Tibial nerve (tissue), 4 donors: ENCODE measurements around the gene CDHR1. TPM values are rescaled to one million over a fixed set of nuclear protein-coding genes. Genes with fewer than 3 reads are reported as not detected.

ENCODE experiments used
- DNase-seq, 2 donors: peaks; one replicate each; pipeline ENCODE4 v3.0.0-alpha.2; 2019; ENCODE audit warnings: low spot score in 2 of 2
- H3K27ac ChIP-seq, 4 donors: fragments of 200-600 bp; sonication (generic) in 3 of 4; one replicate each; pipeline ENCODE4 v1.5.1; 2017 to 2019; ENCODE audit warnings: mild to moderate bottlenecking in 1 of 4
- H3K27me3 ChIP-seq, 2 donors: fragments of 200-600 bp; sonication (generic) in 1 of 2; one replicate each; pipeline versions ENCODE4 v1.5.1 to v1.6.0; 2017 to 2019
- H3K36me3 ChIP-seq, 3 donors: fragments of 200-600 bp; sonication (generic); one replicate each; pipeline ENCODE4 v1.5.1; 2018 to 2019
- H3K4me1 ChIP-seq, 4 donors: fragments of 200-600 bp; sonication (generic) in 3 of 4; one replicate each; pipeline ENCODE4 v1.5.1; 2017 to 2019
- H3K4me3 ChIP-seq, 4 donors: fragments of 200-600 bp; sonication (generic) in 3 of 4; one replicate each; pipeline ENCODE4 v1.5.1; 2017 to 2019; ENCODE audit warnings: mild to moderate bottlenecking in 1 of 4, moderate library complexity in 1 of 4
- H3K9me3 ChIP-seq, 4 donors: fragments of 200-600 bp; sonication (generic) in 3 of 4; one replicate each; pipeline ENCODE4 v1.5.1; 2017 to 2019
- EP300 ChIP-seq, 2 donors: sonication (generic); formaldehyde crosslinking; IDR thresholded peaks; one replicate each; pipeline ENCODE4 v1.6.1; 2017; ENCODE audit warnings: antibody characterized with exemption in 2 of 2, mild to moderate bottlenecking in 1 of 2
- POLR2A ChIP-seq, 2 donors: fragments of 450-650 bp; IDR thresholded peaks; one replicate each; pipeline ENCODE4 v1.6.1; 2017; ENCODE audit warnings: antibody characterized with exemption in 2 of 2, mild to moderate bottlenecking in 2 of 2, moderate library complexity in 2 of 2
- WGBS, 2 donors: methylation state at CpG; one replicate each; pipeline ENCODE4 v1.1.5; 2018; 5-methylcytosine and 5-hydroxymethylcytosine counted together
- total RNA-seq, 4 donors: library from RNA; depleted of rRNA; stranded (reverse); fragments of >200 nt; gene quantifications; one replicate each; pipeline ENCODE4 v1.1.0, GENCODE V29; 2016
- TF ChIP-seq, protein P1 (sequence below), 5 experiments: fragments of 200-600 bp in 3 of 5; fragments of 450-650 bp in 2 of 5; sonication (generic) in 3 of 5; IDR thresholded peaks; one replicate each; pipeline ENCODE4 v1.5.1; 2016 to 2019; ENCODE audit warnings: antibody characterized with exemption in 5 of 5, mild to moderate bottlenecking in 3 of 5, moderate library complexity in 2 of 5

Gene CDHR1
- total RNA-seq, 4 donors from 2014 or later, result 0.30 to 1.0 (median 0.44) TPM; not detected in 1

DNA sequence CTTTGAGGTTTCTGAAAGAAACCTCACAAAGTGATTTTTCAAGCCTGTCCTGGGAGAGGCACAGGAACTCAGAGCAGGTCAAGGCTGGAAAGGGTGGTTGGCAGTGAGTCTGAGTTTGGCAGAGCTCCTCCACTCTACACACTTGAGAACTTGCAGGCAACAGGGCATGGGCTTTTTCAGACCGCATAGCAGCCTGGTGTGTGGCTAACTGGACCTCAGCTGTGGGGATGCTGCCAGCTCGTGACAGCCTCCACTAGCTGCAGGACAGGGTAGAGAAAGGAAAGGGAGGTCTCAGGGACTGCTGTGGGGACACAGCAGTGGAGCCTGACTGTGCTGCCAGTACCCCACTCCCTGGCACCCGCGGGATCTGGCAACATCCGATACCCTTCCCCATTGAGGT lies 2.6 kb downstream of the CDHR1 start:
- Histone ChIP-seq H3K27ac (no peak overlapping the region), H3K4me3 (no peak overlapping the region), H3K27me3 (peaks cover 0 to 38% of the 10 kb centered on the region in 2 donors), H3K4me1 (peaks cover 0 to 19% (median 7%) of the 10 kb centered on the region in 4 donors), H3K36me3 (no peaks in the 10 kb centered on the region), H3K9me3 (no peaks in the 10 kb centered on the region)
- 44 to 65% methylated on average over 5 of the region's 5 CpGs for WGBS, 2 donors
- TF ChIP-seq POLR2A (IDR thresholded peaks at IDR 0.05), result no peak
- no peak for TF ChIP-seq EP300 (IDR thresholded peaks at IDR 0.05)
- TF ChIP-seq, protein P1, sequence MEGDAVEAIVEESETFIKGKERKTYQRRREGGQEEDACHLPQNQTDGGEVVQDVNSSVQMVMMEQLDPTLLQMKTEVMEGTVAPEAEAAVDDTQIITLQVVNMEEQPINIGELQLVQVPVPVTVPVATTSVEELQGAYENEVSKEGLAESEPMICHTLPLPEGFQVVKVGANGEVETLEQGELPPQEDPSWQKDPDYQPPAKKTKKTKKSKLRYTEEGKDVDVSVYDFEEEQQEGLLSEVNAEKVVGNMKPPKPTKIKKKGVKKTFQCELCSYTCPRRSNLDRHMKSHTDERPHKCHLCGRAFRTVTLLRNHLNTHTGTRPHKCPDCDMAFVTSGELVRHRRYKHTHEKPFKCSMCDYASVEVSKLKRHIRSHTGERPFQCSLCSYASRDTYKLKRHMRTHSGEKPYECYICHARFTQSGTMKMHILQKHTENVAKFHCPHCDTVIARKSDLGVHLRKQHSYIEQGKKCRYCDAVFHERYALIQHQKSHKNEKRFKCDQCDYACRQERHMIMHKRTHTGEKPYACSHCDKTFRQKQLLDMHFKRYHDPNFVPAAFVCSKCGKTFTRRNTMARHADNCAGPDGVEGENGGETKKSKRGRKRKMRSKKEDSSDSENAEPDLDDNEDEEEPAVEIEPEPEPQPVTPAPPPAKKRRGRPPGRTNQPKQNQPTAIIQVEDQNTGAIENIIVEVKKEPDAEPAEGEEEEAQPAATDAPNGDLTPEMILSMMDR (IDR thresholded peaks at IDR 0.05), result no peak
- no peak for DNase-seq

DNA sequence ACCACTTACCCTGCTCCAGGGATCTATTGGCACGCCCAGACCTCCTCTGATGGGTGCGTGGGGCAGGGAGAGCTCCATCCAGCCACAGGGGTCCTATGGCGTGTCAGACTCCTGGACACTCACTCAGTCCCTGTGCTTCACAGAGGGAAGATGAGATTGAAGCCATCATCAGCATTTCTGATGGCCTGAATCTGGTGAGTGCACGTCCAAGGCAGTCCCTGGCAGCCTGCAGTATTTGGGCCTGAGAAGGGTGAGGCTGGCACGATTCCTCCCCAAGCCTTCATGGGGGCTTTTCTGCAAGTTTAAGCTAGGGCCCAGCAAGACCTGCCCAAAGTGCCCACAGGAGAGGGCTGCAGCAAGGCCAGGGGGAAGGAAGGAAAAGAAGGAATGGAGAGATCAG lies 3.3 kb downstream of the CDHR1 start:
- TF ChIP-seq EP300 (IDR thresholded peaks at IDR 0.05) (no peak), POLR2A (IDR thresholded peaks at IDR 0.05) (no peak)
- TF ChIP-seq, protein P1 (IDR thresholded peaks at IDR 0.05), result no peak
- no peak for DNase-seq
- no peaks in the 10 kb centered on the region for H3K9me3 ChIP-seq
- H3K4me1 ChIP-seq, result peaks cover 0 to 19% (median 7%) of the 10 kb centered on the region in 4 donors
- peaks cover 0 to 38% of the 10 kb centered on the region in 2 donors for H3K27me3 ChIP-seq
- 75 to 88% methylated on average over 4 to 5 of the region's 5 CpGs for WGBS, 2 donors
- no peaks in the 10 kb centered on the region for H3K36me3 ChIP-seq
- no peak overlapping the region for H3K4me3 ChIP-seq
- no peak overlapping the region for H3K27ac ChIP-seq

DNA sequence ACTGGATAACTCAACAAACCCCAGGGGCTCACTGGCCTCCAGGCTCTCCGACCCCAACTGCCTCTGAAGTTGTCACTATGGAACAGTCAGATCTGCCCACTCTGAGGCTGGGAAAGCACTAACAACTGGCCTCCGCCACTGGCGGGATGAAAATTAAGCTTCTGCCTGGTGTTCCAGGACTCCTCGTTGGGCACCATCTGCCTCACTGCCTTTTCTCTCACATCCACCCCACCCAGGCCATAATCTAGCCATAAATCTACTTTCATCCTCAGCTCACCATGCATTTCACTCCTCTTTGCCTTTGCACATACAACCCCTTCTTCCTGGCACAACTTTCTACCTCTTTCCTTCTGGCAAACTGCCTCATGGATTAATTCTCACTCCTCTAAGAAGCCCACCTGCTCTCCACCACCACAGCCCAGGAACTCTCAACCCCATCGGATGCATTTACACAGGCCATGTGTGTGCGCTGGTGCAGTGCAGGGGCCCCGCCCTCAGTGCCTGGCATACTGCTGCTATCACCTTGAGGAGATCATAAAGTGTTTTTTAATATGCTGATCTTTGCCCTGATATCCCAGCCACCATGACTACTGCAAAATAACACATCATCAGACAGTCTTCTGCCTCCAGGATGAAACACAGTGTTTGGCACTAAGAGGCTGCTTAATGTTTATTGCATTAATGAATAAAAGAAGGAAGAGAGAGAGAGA lies 4.0 kb downstream of the CDHR1 start:
- peaks cover 0 to 19% (median 7%) of the 10 kb centered on the region in 4 donors for H3K4me1 ChIP-seq
- no peak overlapping the region for H3K4me3 ChIP-seq
- no peaks in the 10 kb centered on the region for H3K36me3 ChIP-seq
- 80 to 84% methylated on average over 7 of the region's 7 CpGs for WGBS, 2 donors
- TF ChIP-seq EP300 (IDR thresholded peaks at IDR 0.05) (no peak), POLR2A (IDR thresholded peaks at IDR 0.05) (no peak)
- TF ChIP-seq, protein P1 (IDR thresholded peaks at IDR 0.05), result no peak
- no peak for DNase-seq
- H3K27ac ChIP-seq, result no peak overlapping the region
- peaks cover 0 to 36% of the 10 kb centered on the region in 2 donors for H3K27me3 ChIP-seq
- H3K9me3 ChIP-seq, result no peaks in the 10 kb centered on the region

DNA sequence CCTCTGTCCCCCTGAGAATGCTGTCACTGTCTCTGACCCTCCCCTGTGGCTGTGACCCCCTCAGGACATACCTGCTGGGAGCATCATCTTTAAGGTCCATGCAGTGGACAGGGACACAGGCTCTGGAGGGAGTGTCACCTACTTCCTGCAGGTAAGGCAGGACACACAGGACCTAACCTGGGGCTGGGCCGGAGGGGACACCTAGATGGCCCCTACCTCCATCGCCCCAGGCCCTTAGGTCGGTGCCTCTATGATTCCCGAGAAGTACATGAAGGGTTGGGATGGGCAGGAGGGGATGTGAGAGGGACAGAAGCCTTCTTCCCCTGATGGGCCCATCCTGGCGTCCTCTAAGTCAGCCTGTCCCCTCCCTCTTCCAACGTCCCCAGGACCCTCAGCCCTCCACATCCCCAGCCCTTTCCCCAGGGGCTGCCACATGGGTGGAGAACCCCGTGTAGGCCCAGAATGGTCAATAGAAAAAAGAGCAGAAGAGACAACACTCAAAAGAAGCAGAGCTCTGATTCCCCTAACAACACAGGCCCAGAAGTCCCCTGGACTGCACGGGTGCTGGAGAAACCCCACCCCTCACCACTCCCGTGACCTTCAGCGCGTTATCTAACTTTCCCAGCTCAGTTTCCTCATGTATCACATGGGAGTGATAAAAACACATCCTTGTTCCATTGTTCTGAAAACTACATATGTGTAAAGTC lies 6.4 kb downstream of the CDHR1 start:
- Histone ChIP-seq H3K27me3 (peaks cover 0 to 14% of the 10 kb centered on the region in 2 donors), H3K9me3 (no peaks in the 10 kb centered on the region), H3K36me3 (no peaks in the 10 kb centered on the region), H3K4me1 (no peaks in the 10 kb centered on the region), H3K4me3 (no peak overlapping the region), H3K27ac (no peak overlapping the region)
- no peak for DNase-seq
- TF ChIP-seq POLR2A (IDR thresholded peaks at IDR 0.05), result no peak
- TF ChIP-seq EP300 (IDR thresholded peaks at IDR 0.05), result no peak
- TF ChIP-seq, protein P1 (IDR thresholded peaks at IDR 0.05), result no peak
- 66 to 72% methylated on average over 11 of the region's 11 CpGs for WGBS, 2 donors

DNA sequence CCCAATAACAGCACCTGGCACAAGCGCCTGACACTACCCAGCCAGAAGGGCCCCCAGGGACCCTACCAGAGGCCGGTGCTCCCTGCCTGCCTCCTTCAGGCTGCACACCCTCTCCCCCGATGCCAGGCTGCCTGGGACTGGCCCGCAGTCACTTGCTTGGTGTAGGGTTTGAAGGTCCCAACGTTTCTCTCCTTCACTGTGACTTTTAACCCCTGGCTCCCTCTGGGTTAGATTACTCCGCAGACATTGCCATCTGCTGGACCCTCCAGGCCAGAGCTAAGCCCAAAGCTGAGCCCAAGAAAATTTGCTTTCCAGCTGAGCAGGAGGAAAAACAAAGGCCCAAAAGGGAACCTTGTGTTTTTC lies 6.9 kb downstream of the CDHR1 start:
- H3K27me3 ChIP-seq, result peaks cover 0 to 9% of the 10 kb centered on the region in 2 donors
- TF ChIP-seq EP300 (IDR thresholded peaks at IDR 0.05), result no peak
- TF ChIP-seq, protein P1 (IDR thresholded peaks at IDR 0.05), result no peak
- TF ChIP-seq POLR2A (IDR thresholded peaks at IDR 0.05), result no peak
- no peaks in the 10 kb centered on the region for H3K36me3 ChIP-seq
- DNase-seq, result no peak
- 43 to 48% methylated on average over 6 of the region's 6 CpGs for WGBS, 2 donors
- H3K9me3 ChIP-seq, result no peaks in the 10 kb centered on the region
- H3K27ac ChIP-seq, result no peak overlapping the region
- no peak overlapping the region for H3K4me3 ChIP-seq
- H3K4me1 ChIP-seq, result no peaks in the 10 kb centered on the region
